SK-N-MC (cell line): ENCODE measurements around the gene NTN5.
"Not testable (repeated sequence)": the region's sequence is repeated elsewhere in the genome, so short reads cannot be mapped to it uniquely, and the experiment has no call there.

ENCODE experiments used
- DNase-seq: peaks from one replicate; pipeline ENCODE4 v3.0.0-alpha.2; 2011; ENCODE audit warnings: low read depth, low spot score
- H3K27ac ChIP-seq: fragments of 200-600 bp; sonication (generic); 2 replicates; pipeline ENCODE4 v1.5.1; 2016; ENCODE audit warnings: mixed run types
- H3K36me3 ChIP-seq: fragments of 200-600 bp; sonication (generic); 2 replicates; pipeline ENCODE4 v1.6.1; 2017; ENCODE audit warnings: antibody characterized with exemption, low read length, mixed read lengths; ENCODE audit not compliant: insufficient read depth
- H3K4me3 ChIP-seq: fragments of 200-600 bp; sonication (generic); 2 replicates; pipeline ENCODE4 v1.5.1; 2016
- H3K9ac ChIP-seq: fragments of 200-600 bp; sonication (generic); 2 replicates; pipeline ENCODE4 v1.8.0; 2017; ENCODE audit warnings: mixed run types, mixed read lengths; ENCODE audit not compliant: insufficient read length
- H3K9me3 ChIP-seq: fragments of 200-600 bp; sonication (generic); 2 replicates; pipeline ENCODE4 v1.6.1; 2017; ENCODE audit warnings: low read depth, mild to moderate bottlenecking, antibody characterized with exemption, low read length, moderate library complexity, mixed read lengths
- EZH2 ChIP-seq: fragments of 200-600 bp; sonication (generic); IDR thresholded peaks from one replicate; pipeline ENCODE4 v1.6.1; 2017; ENCODE audit warnings: antibody characterized with exemption
- FOXP2 ChIP-seq: optimal IDR thresholded peaks from 2 replicates; pipeline ENCODE3; 2011; ENCODE audit warnings: mild to moderate bottlenecking, moderate library complexity; ENCODE audit not compliant: insufficient read depth; ENCODE audit errors: extremely low read length, control extremely low read depth
- POLR2AphosphoS5 ChIP-seq: IDR thresholded peaks from 2 replicates; pipeline ENCODE4 v1.6.1; 2012; ENCODE audit warnings: mild to moderate bottlenecking, low read depth, low read length, borderline replicate concordance

The NTN5 gene

DNA sequence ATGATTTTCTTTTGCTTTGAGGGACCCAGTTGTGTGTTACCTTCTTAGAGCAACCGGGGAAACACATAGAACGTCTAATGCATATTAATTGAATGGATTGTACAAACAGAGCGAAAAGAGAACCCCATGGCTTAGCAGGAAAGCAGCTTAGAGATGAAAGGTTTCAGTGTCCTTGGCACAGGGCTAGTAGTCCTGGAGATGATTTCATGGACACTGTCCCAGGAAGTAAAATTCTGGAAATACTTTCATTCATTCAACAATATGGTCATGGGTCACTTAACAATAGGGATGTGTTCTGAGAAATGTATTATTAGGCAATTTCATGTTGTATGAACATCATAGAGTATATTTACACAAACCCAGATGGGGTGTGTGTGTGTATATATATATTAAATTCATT is 13.3 kb upstream of the NTN5 start:
- Histone ChIP-seq H3K36me3 (no peaks in the 10 kb centered on the region), H3K9ac (no peak overlapping the region), H3K9me3 (no peaks in the 10 kb centered on the region), H3K27ac (no peak overlapping the region), H3K4me3 (no peak overlapping the region)
- TF ChIP-seq FOXP2 (no peak), POLR2AphosphoS5 (no peak), EZH2 (no peak)
- DNase-seq, result no peak

DNA sequence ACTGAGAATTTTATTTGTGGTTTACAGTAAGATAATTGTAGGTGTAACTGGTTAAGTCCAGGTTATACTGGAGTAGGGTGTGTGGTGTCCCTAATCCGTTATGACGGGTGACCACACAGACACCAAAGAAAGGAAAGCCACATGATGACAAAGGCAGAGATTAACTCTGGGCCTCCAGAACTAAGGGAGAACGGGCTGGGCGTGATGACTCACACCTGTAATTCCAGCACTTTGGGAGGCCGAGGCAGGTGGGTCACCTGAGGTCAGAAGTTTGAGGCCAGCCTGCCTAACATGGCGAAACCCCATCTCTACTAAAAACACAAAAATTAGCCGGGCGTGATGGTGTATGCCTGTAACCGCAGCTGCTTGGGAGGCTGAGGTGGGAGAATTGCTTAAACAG is 12.8 kb upstream of the NTN5 start:
- no peak for TF ChIP-seq POLR2AphosphoS5
- no peak for TF ChIP-seq EZH2
- TF ChIP-seq FOXP2, result no peak
- no peak overlapping the region for H3K9ac ChIP-seq
- no peak overlapping the region for H3K27ac ChIP-seq
- H3K4me3 ChIP-seq, result no peak overlapping the region
- H3K9me3 ChIP-seq, result no peaks in the 10 kb centered on the region
- DNase-seq, result no peak
- no peaks in the 10 kb centered on the region for H3K36me3 ChIP-seq

DNA sequence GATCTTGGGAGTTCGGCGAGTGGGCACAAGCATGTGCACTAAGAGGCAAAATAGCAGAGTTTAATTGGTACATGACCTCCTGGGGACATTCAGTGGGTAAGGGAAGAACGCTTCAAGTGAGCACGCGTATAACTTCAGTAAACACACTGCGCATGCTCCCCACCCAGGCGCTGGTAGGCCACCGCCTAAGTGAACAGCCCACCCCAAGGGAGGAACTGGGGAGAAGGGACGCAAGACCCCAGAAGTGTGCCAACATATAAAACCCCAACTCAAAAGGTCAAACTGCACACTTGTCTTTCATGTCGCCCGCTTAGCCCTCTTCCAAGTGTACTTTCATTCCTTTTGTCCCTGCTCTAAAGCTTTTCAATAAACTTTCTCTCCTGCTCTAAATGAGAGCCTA is 10.5 kb upstream of the NTN5 start:
- Histone ChIP-seq H3K9ac (no peak overlapping the region), H3K36me3 (no peaks in the 10 kb centered on the region), H3K9me3 (no peaks in the 10 kb centered on the region), H3K4me3 (no peak overlapping the region), H3K27ac (no peak overlapping the region)
- TF ChIP-seq FOXP2 (no peak), POLR2AphosphoS5 (no peak), EZH2 (no peak)
- DNase-seq, result no peak

DNA sequence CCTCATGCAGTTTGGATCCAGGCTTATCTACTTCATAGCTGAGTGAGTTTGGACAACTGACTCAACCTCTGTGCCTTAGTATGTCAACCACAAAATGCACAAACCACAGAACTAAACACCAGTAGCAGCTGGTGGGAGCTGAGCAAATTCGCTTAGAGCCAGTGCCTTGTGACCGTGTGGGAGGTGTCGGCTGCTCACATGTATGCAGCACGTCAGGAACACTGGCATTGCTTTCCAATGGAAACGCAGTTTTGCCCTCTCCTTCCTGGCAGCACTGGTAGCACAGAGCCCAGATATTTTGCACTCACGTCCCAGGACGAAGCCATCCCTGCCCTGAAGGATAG is 8.3 kb upstream of the NTN5 start:
- Histone ChIP-seq H3K36me3 (no peaks in the 10 kb centered on the region), H3K9ac (no peak overlapping the region), H3K27ac (no peak overlapping the region), H3K4me3 (no peak overlapping the region), H3K9me3 (no peaks in the 10 kb centered on the region)
- no peak for DNase-seq
- no peak for TF ChIP-seq POLR2AphosphoS5
- no peak for TF ChIP-seq EZH2
- no peak for TF ChIP-seq FOXP2

DNA sequence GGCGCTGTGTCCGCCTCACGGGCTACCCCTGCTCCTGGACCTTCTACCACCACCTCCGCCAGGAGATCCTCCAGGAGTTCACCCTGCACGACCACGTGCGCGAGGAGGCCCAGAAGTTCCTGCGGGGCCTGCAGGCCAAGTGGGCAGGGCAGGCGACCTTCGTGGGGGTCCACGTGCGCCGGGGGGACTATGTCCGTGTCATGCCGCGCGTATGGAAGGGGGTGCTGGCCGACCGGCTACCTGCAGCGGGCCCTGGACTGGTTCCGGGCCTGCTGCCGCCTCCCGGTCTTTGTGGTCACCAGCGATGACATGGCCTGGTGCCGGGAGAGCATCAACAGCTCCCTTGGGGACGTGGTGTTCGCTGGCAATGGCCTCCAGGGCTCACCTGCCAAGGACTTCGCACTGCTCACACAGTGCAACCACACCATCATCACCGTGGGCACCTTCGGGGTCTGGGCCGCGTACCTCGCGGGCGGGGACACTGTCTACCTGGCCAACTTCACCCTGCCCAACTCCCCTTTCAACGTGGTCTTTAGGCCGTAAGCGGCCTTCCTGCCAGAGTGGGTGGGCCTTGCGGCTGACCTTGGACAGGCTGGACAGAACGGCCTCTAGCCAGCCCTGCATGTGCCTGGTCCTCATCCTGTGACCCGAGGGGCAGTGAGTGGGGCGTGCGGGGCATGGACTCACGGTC is 7.8 kb upstream of the NTN5 start:
- H3K27ac ChIP-seq, result no peak overlapping the region
- no peaks in the 10 kb centered on the region for H3K9me3 ChIP-seq
- no peak for DNase-seq
- TF ChIP-seq POLR2AphosphoS5 (no peak), FOXP2 (no peak), EZH2 (no peak)
- H3K9ac ChIP-seq, result no peak overlapping the region
- no peak overlapping the region for H3K4me3 ChIP-seq
- no peaks in the 10 kb centered on the region for H3K36me3 ChIP-seq

DNA sequence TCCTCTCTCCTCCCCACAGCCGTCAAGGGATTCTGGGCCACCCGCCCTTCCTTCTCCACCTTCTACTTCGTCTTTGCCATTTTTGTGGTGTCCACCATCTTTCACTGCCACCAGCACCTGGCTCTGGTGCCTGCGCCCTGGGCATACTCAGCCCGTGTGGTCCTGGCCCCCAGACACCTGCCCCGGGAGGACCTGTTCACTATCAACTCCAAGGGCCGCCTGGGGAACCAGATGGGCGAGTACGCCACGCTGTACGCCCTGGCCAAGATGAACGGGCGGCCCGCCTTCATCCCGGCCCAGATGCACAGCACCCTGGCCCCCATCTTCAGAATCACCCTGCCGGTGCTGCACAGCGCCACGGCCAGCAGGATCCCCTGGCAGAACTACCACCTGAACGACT is 7.2 kb upstream of the NTN5 start:
- not testable (repeated sequence) for H3K4me3 ChIP-seq, DNase-seq, H3K27ac ChIP-seq, H3K36me3 ChIP-seq, H3K9ac ChIP-seq, H3K9me3 ChIP-seq

DNA sequence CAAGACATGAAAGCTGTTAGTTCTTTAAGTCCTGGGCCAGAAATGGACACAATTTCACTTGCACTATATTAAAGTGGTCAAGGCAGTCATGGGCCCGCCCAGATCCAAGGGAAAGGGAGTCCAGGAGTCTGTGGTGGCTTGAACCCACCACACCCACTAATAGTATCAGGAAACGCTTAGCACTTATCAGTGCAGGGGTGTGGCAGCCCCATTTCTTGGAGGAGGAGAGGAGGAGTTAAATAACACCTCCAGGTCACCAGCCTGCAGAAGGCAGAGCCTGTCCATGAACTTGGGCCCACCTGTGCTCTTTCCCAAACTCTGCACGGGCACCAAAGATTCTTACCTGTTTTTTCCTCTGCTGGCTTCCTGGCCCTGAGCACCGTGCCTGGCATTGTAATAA is 5.4 kb upstream of the NTN5 start:
- H3K9ac ChIP-seq, result no peak overlapping the region
- no peak overlapping the region for H3K27ac ChIP-seq
- DNase-seq, result no peak
- no peaks in the 10 kb centered on the region for H3K36me3 ChIP-seq
- H3K9me3 ChIP-seq, result no peaks in the 10 kb centered on the region
- no peak for TF ChIP-seq FOXP2
- TF ChIP-seq EZH2, result no peak
- TF ChIP-seq POLR2AphosphoS5, result no peak
- H3K4me3 ChIP-seq, result no peak overlapping the region

DNA sequence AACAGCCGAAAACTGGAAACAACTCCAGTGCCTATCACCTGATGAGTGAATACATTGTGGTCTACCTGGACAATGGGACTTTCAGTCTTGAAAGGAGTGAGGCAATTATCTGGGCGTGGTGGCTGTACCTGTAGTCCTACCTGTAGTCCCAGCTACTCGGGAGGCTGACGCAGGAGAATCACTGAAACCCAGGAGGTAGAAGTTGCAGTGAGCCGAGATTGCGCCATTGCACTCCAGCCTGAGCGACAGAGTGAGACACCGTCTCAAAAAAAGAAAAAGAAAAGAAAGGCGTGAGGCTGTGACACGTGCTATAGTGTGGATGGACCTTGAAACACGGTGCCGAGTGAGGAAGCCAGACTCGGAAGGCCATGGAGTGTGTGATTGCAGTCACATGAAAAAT is 4.1 kb upstream of the NTN5 start:
- no peak for DNase-seq
- H3K9ac ChIP-seq, result no peak overlapping the region
- H3K9me3 ChIP-seq, result no peaks in the 10 kb centered on the region
- H3K27ac ChIP-seq, result no peak overlapping the region
- no peaks in the 10 kb centered on the region for H3K36me3 ChIP-seq
- TF ChIP-seq EZH2 (no peak), FOXP2 (no peak), POLR2AphosphoS5 (no peak)
- no peak overlapping the region for H3K4me3 ChIP-seq

DNA sequence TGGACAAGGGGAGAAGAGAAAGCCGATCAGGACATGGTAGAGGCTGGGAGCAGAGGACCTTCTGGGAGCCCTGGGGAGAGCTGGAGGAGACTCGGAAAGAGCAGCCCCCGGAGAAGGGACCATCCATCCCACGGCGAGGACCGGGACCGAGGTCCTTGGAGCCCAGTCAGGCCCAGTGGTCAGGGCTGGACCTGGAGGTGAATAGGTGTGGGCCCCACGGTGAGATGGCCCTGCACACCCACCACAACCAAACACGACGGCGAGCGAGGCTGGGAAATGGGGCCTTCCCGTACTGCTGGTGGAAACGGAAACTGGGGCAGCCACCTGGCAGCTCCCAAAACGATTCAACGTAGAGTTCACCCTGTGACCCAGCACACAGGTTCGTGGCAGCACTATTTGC is 3.7 kb upstream of the NTN5 start:
- Histone ChIP-seq H3K4me3 (no peak overlapping the region), H3K27ac (no peak overlapping the region), H3K9me3 (no peaks in the 10 kb centered on the region), H3K9ac (no peak overlapping the region), H3K36me3 (no peaks in the 10 kb centered on the region)
- no peak for TF ChIP-seq POLR2AphosphoS5
- TF ChIP-seq FOXP2, result no peak
- no peak for TF ChIP-seq EZH2
- DNase-seq, result no peak
